ENCODE results near the gene SPZ1. TPM values are rescaled to one million over a fixed set of nuclear protein-coding genes. Genes with fewer than 3 reads are reported as not detected.
A peak's percentile ranks its signal among the peaks of the same experiment; 100 is the strongest.
"Not testable (repeated sequence)": the region's sequence is repeated elsewhere in the genome, so short reads cannot be mapped to it uniquely, and the experiment has no call there.

The SPZ1 gene
- total RNA-seq, 2 donors from 2014 or later = not detected

- no peaks in the 10 kb centered on the region for H3K36me3 Mint-ChIP-seq
- H3K27ac Mint-ChIP-seq = no peak overlapping the region
- DNase-seq (ENCODE audit: low spot score in 2 of 2) = no peak
- ATAC-seq = no peak
- no peaks in the 10 kb centered on the region for H3K9me3 Mint-ChIP-seq
Measured at GRCh38 chr5:80309871-80310665, 9.7 kb upstream of the SPZ1 start.

DNA sequence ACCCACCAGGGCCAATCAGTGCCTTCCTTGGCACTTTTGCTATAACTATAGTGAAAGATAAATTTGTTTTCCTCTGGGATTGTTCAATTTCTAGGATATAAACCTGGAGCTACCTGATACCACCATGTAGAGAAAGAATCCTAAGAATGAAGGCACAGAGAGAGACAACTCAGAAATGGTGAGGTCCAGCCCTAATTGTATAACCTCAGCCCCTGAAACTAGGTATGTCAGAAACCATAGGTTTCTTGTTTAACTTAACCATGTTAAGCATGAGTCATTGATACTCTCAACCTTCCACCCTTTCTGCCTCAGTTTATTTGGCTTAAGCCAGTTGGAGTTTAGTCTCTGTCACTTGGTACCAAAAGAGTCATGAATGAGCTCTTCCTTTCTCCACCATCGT is 4.6 kb upstream of the SPZ1 start:
- Mint-ChIP-seq H3K9me3 (no peaks in the 10 kb centered on the region), H3K36me3 (no peaks in the 10 kb centered on the region), H3K27ac (no peak overlapping the region)
- no peak for ATAC-seq
- DNase-seq (ENCODE audit: low spot score in 2 of 2) = no peak

DNA sequence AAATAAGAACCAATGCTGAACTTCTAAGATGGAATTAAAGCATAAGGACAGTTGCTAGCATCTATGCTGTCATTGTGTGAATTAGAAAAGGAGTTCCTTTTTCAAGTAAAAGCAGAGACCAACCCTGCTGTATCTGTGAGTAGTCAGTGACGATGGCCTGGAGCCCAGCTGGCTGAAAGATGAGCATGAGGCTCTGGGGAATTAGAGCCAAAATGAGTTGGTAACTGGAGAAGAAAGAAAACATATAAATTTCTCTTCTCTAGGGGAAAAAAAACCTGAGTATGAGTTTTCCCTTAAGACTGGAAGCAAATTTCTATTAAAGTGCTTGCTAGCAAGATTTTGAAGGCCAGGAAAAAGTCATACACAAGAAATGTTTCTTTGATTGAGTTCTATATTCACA is 1.6 kb upstream of the SPZ1 start:
- ATAC-seq (no peak), DNase-seq (ENCODE audit: low spot score in 2 of 2) (no peak)
- H3K9me3 Mint-ChIP-seq = no peaks in the 10 kb centered on the region
- H3K36me3 Mint-ChIP-seq = no peaks in the 10 kb centered on the region
- no peak overlapping the region for H3K27ac Mint-ChIP-seq

DNA sequence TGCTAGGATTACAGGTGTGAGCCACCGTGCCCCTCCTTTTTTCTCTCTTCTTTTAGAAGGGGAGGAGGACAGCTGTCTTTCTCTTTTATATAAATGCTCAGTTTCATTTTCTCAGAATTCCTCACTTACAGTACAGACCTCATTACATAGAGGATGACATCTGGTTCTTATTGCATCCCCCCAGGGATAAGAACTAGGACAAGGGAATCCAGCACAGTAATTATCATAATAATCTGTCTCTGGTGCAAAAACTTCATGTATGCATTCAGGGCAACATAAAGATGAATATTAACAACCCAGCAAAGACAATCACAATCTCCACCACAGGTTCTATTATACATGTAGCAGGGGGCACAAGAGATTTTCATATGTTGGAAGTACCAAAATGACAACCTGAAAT is 5.1 kb downstream of the SPZ1 start:
- no peak for DNase-seq (ENCODE audit: low spot score in 2 of 2)
- no peaks in the 10 kb centered on the region for H3K9me3 Mint-ChIP-seq
- H3K27ac Mint-ChIP-seq = peak overlapping the region in 1 of 2 donors; percentile 29
- H3K36me3 Mint-ChIP-seq = no peaks in the 10 kb centered on the region
- ATAC-seq = no peak

GRCh38 chr5:80326468-80326867 is 6.7 kb downstream of the SPZ1 start:
- H3K36me3 Mint-ChIP-seq = no peaks in the 10 kb centered on the region
- H3K9me3 Mint-ChIP-seq = no peaks in the 10 kb centered on the region
- no peak for ATAC-seq
- no peak for DNase-seq (ENCODE audit: low spot score in 2 of 2)
- no peak overlapping the region for H3K27ac Mint-ChIP-seq

- Mint-ChIP-seq H3K27ac (no peak overlapping the region), H3K9me3 (no peaks in the 10 kb centered on the region), H3K36me3 (no peaks in the 10 kb centered on the region)
- DNase-seq (ENCODE audit: low spot score in 2 of 2) (no peak), ATAC-seq (no peak)
Measured at GRCh38 chr5:80337379-80337778, 17.6 kb downstream of the SPZ1 start.

DNA sequence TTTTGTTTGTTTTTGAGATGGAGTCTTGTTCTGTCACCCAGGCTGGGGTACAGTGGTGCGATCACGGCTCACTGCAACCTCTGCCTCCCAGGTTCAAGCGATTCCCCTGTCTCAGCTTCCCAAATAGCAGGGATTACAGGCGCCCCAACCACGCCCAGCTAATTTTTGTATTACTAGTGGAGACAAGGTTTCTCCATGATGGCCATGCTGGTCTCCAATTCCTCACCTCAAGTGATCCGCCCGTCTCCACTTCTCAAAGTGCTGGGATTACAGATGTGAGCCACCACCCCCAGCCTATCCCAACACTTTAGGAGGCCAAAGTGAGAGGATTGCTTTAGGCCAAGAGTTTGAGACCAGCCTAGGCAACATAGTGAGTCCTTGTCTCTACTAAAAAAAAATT is 19.3 kb downstream of the SPZ1 start:
- DNase-seq (ENCODE audit: low spot score in 2 of 2) (no peak), ATAC-seq (no peak)
- Mint-ChIP-seq H3K27ac (no peak overlapping the region), H3K36me3 (no peaks in the 10 kb centered on the region), H3K9me3 (no peaks in the 10 kb centered on the region)

DNA sequence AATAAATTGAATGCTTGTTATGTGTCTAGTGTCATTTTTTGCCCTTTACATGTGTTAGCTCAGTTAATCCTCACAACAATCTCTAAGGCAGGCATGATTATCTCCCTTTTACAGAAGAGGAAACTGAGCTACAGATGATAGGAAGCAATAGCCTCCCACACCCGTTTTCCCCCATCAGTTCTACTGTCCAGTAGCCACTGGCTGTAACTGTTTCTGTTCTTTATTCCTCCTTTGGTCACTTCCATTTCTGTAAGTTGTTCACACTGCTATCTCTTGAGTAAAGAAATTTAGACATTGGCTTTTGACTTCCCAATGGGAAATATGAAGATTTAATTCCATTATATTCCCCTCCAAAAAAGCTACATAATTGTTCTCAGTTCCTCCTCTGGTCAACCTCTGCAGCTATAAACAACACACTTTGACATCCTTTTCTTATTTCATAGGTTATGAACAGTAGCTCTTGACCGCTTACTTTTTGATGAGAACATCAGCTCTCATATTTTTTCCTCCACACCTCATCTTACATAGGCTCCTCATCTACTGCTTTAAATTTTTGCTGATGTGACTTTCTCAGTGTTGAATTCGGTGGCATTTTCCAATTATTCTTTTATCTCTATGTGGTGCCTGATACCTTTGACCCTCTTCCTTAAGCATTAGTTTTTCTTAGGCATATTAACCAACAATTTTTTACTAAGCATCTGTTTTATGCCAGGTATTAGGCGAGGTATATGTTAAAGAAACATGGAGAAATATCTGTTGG is 21.4 kb downstream of the SPZ1 start:
- Mint-ChIP-seq H3K27ac (no peak overlapping the region), H3K9me3 (no peaks in the 10 kb centered on the region), H3K36me3 (no peaks in the 10 kb centered on the region)
- DNase-seq (ENCODE audit: low spot score in 2 of 2) = no peak
- no peak for ATAC-seq

DNA sequence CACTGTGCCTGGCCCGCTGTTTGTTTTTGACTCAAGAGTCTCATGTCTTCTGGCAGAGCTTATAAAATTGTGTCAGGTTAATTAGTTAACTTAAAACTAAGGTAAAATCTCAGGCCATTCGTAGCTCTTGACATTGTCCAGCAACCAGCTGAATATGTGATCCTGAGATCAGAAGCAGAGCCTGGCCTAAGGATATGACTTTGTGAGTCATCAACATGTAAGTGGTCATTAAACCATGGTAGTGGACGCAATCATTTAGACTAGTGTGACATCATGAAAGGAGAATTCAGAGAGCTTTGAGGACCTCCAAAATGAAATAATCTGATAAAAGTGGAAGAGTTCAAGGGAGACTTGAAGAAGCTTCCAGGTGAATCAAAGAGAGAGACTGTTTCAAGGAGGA is 23.3 kb downstream of the SPZ1 start:
- Mint-ChIP-seq H3K27ac (no peak overlapping the region), H3K36me3 (no peaks in the 10 kb centered on the region), H3K9me3 (no peaks in the 10 kb centered on the region)
- no peak for ATAC-seq
- no peak for DNase-seq (ENCODE audit: low spot score in 2 of 2)

DNA sequence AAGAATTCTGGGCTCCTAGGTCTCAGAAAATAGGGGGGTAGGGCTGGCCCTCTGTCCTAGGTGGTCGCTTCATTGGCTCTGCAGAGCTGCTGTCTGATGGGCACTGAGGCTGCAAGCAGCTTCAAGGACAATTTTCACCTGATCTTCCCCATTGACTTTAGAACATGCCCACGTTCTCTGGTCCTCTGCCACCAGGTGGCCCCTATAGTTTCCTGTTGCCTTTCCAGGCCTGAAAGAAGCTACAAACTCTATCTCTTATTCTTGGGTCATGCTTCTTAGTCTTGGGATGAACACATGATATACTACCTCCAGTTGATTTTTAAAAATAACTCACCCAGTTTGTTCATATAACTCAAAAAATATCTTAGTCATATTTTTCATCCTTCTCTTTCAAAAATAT is 26.3 kb downstream of the SPZ1 start:
- no peaks in the 10 kb centered on the region for H3K36me3 Mint-ChIP-seq
- peak; percentile 41 to 54 for ATAC-seq
- DNase-seq (ENCODE audit: low spot score in 2 of 2) = peak in 1 of 2 donors; percentile 17
- no peak overlapping the region for H3K27ac Mint-ChIP-seq
- no peaks in the 10 kb centered on the region for H3K9me3 Mint-ChIP-seq

GRCh38 chr5:80348171-80348570 is 28.4 kb downstream of the SPZ1 start:
- no peaks in the 10 kb centered on the region for H3K9me3 Mint-ChIP-seq
- no peak overlapping the region for H3K27ac Mint-ChIP-seq
- no peaks in the 10 kb centered on the region for H3K36me3 Mint-ChIP-seq
- DNase-seq (ENCODE audit: low spot score in 2 of 2) = no peak
- no peak for ATAC-seq

- H3K36me3 Mint-ChIP-seq; DNase-seq (ENCODE audit: low spot score in 2 of 2); ATAC-seq; H3K27ac Mint-ChIP-seq; H3K9me3 Mint-ChIP-seq: not testable (repeated sequence)
Measured at GRCh38 chr5:80351019-80351418, 31.2 kb downstream of the SPZ1 start.

DNA sequence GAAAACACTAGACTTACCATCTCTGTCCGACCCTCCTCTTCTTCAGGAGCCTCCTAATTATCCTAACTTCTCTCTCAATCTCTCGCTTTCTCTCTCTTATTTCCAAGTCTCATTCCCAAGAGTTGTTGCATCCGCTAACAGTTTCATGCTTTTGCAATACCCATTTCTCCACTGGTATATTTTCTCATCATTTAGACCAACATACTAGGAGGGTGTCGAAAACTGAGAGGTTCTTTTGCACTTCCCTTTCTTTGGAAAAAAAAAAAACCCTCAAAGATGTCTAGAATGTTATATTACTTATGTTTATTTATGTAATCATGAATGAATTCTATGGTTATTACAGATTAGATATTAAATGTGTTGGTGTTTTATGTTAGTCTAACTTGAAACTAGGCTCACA is 35.9 kb downstream of the SPZ1 start:
- DNase-seq (ENCODE audit: low spot score in 2 of 2) (no peak), ATAC-seq (no peak)
- H3K36me3 Mint-ChIP-seq = no peaks in the 10 kb centered on the region
- peaks cover 0 to 10% of the 10 kb centered on the region in 2 donors for H3K9me3 Mint-ChIP-seq
- H3K27ac Mint-ChIP-seq = no peak overlapping the region

- Mint-ChIP-seq H3K27ac (no peak overlapping the region), H3K36me3 (no peaks in the 10 kb centered on the region), H3K9me3 (peaks cover 0 to 10% of the 10 kb centered on the region in 2 donors)
- no peak for ATAC-seq
- no peak for DNase-seq (ENCODE audit: low spot score in 2 of 2)
Measured at GRCh38 chr5:80357671-80358070, 37.9 kb downstream of the SPZ1 start.

- Mint-ChIP-seq H3K36me3 (no peaks in the 10 kb centered on the region), H3K9me3 (peaks cover 0 to 10% of the 10 kb centered on the region in 2 donors), H3K27ac (no peak overlapping the region)
- DNase-seq (ENCODE audit: low spot score in 2 of 2) (no peak), ATAC-seq (no peak)
Measured at GRCh38 chr5:80360914-80361444, 41.2 kb downstream of the SPZ1 start.

DNA sequence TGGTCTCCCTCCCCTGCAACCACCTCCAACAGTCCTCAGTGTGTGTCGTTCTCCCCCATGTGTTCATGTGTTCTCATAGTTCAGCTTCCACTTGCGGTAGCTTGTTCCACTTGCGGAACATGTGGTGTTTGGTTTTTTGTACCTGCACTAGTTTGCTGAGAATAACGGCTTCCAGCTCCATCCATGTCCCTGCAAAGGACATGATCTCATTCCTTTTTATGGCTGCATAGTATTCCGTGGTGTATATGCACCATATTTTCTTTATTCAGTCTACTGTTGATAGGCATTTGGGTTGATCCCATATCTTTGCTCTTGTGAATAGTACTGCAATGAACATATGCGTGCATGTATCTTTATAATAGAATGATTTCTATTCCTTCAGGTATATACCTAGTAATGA is 45.1 kb downstream of the SPZ1 start:
- no peak for DNase-seq (ENCODE audit: low spot score in 2 of 2)
- peaks cover 0 to under 1% of the 10 kb centered on the region in 2 donors for H3K9me3 Mint-ChIP-seq
- no peaks in the 10 kb centered on the region for H3K36me3 Mint-ChIP-seq
- no peak overlapping the region for H3K27ac Mint-ChIP-seq
- ATAC-seq = no peak

GRCh38 chr5:80368661-80369480 is 49.1 kb downstream of the SPZ1 start:
- ATAC-seq (no peak), DNase-seq (ENCODE audit: low spot score in 2 of 2) (no peak)
- Mint-ChIP-seq H3K36me3 (no peaks in the 10 kb centered on the region), H3K9me3 (peaks cover 0 to 4% of the 10 kb centered on the region in 2 donors), H3K27ac (no peak overlapping the region)
